SK-N-SH treated with all-trans-retinoic acid at 6 μM for 48 hours (cell line): Measurements from ENCODE around the gene CENPT.

Experiments used
- ATAC-seq: fragments of 200-7000 bp; cut with Tn5 transposase; 3 replicates; pipeline ENCODE4 v1.9.1; 2020; ENCODE audit warnings: mild to moderate bottlenecking, moderate library complexity
- ARNTL ChIP-seq: fragments of 450-650 bp; formaldehyde crosslinking; IDR thresholded peaks from 2 replicates; pipeline ENCODE4 v1.5.0; 2020; ENCODE audit warnings: low read depth, mild to moderate bottlenecking, moderate library complexity, borderline replicate concordance
- CSDC2 ChIP-seq: fragments of 250-450 bp; sonication (Bioruptor Pico); IDR thresholded peaks from 2 replicates; pipeline ENCODE4 v1.5.0; 2020; ENCODE audit warnings: mild to moderate bottlenecking, moderate library complexity
- ESRRG ChIP-seq: fragments of 250-450 bp; sonication (Bioruptor Pico); IDR thresholded peaks from 2 replicates; pipeline ENCODE4 v1.6.1; 2021; ENCODE audit warnings: mild to moderate bottlenecking
- GLIS3 ChIP-seq: fragments of 250-450 bp; sonication (Bioruptor Pico); IDR thresholded peaks from 2 replicates; pipeline ENCODE4 v1.5.0; 2020; ENCODE audit warnings: mild to moderate bottlenecking, moderate library complexity
- ISL1 ChIP-seq: fragments of 250-450 bp; sonication (Bioruptor Pico); IDR thresholded peaks from 2 replicates; pipeline ENCODE4 v2.1.2; 2022; ENCODE audit warnings: mild to moderate bottlenecking, moderate library complexity
- OSR1 ChIP-seq: fragments of 250-450 bp; sonication (Bioruptor Pico); IDR thresholded peaks from 2 replicates; pipeline ENCODE4 v1.8.0; 2022; ENCODE audit warnings: moderate library complexity, mild to moderate bottlenecking, inconsistent platforms
- PPARA ChIP-seq: fragments of 250-450 bp; sonication (Bioruptor Pico); IDR thresholded peaks from 2 replicates; pipeline ENCODE4 v1.5.0; 2020; ENCODE audit warnings: mild to moderate bottlenecking, borderline replicate concordance
- RARB ChIP-seq: fragments of 250-450 bp; sonication (Bioruptor Pico); IDR thresholded peaks from 2 replicates; pipeline ENCODE4 v1.8.0; 2021; ENCODE audit warnings: mild to moderate bottlenecking, moderate library complexity
- SNAI2 ChIP-seq: fragments of 250-450 bp; sonication (Bioruptor Pico); IDR thresholded peaks from 2 replicates; pipeline ENCODE4 v1.5.0; 2020; ENCODE audit warnings: mild to moderate bottlenecking, moderate library complexity
- TCF4 ChIP-seq: fragments of 250-450 bp; sonication (Bioruptor Pico); IDR thresholded peaks from 2 replicates; pipeline ENCODE4 v1.8.0; 2021; ENCODE audit warnings: mild to moderate bottlenecking, moderate library complexity, borderline replicate concordance
- TOX ChIP-seq: fragments of 250-450 bp; sonication (Bioruptor Pico); IDR thresholded peaks from 2 replicates; pipeline ENCODE4 v1.8.0; 2021; ENCODE audit warnings: mild to moderate bottlenecking, moderate library complexity, borderline replicate concordance
- ZC3H10 ChIP-seq: fragments of 250-450 bp; sonication (Bioruptor Pico); IDR thresholded peaks from 2 replicates; pipeline ENCODE4 v1.5.1; 2021; ENCODE audit warnings: mild to moderate bottlenecking, moderate library complexity
- ZNF565 ChIP-seq: fragments of 450-650 bp; formaldehyde crosslinking; conservative IDR thresholded peaks from 2 replicates; pipeline ENCODE4 v1.5.0; 2020; ENCODE audit warnings: low read depth, mild to moderate bottlenecking, moderate library complexity
- ZNF70 ChIP-seq: fragments of 450-650 bp; formaldehyde crosslinking; IDR thresholded peaks from 2 replicates; pipeline ENCODE4 v1.5.0; 2020; ENCODE audit warnings: mild to moderate bottlenecking, moderate library complexity
- ZNF8 ChIP-seq: fragments of 450-650 bp; formaldehyde crosslinking; IDR thresholded peaks from 2 replicates; pipeline ENCODE4 v1.5.0; 2020; ENCODE audit warnings: mild to moderate bottlenecking, moderate library complexity
- TF ChIP-seq, protein P1 (sequence below): fragments of 250-450 bp; sonication (Bioruptor Pico); IDR thresholded peaks from 2 replicates; pipeline ENCODE4 v1.8.0; 2020; ENCODE audit warnings: mild to moderate bottlenecking, moderate library complexity, borderline replicate concordance
- TF ChIP-seq, protein P2 (sequence below): fragments of 250-450 bp; sonication (Bioruptor Pico); IDR thresholded peaks from 2 replicates; pipeline ENCODE4 v1.8.0; 2021; ENCODE audit warnings: low read depth, mild to moderate bottlenecking, moderate library complexity, borderline replicate concordance
- TF ChIP-seq, protein P3 (sequence below): fragments of 250-450 bp; sonication (Bioruptor Pico); IDR thresholded peaks from 2 replicates; pipeline ENCODE4 v1.5.1; 2020; ENCODE audit warnings: low read depth, mild to moderate bottlenecking, moderate library complexity
- TF ChIP-seq, protein P4 (sequence below): fragments of 250-450 bp; sonication (Bioruptor Pico); IDR thresholded peaks from 2 replicates; pipeline ENCODE4 v1.5.1; 2021; ENCODE audit warnings: mild to moderate bottlenecking, moderate library complexity

CENPT gene

DNA sequence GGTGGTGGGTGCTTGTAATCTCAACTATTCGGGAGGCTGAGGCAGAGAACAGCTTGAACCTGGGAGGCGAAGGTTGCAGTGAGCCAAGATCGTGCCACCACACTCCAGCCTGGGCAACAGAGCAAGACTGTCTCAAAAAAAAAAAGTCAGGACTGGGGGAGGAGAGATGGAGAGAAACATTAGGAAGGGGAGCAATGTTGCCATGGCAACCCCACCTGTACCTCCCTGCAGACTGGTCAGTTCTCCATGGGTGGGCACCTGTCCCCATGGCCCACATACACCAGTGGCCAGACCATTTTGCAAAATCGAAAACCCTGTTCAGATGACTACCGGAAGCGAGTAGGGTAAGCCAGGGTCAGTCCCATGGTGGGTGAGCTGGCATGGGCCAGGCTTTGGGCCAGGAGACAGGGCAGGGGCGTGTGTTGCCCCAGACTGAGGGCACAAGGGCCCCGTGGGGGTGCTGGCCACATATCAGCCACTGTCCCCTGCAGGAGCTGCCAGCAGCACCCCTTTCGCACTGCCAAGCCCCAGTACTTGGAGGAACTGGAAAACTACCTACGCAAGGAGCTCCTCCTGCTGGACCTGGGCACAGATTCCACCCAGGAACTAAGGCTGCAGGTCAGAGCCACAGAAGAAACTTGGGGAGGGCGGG is 26.8 kb downstream of the CENPT start:
- ATAC-seq = no peak
- TF ChIP-seq TOX (CRISPR knock-in tag) (no peak), ZNF565 (CRISPR knock-in tag) (no peak), CSDC2 (CRISPR knock-in tag) (no peak), ARNTL (CRISPR knock-in tag) (no peak), ZNF8 (CRISPR knock-in tag) (no peak)
- TF ChIP-seq, protein P1, sequence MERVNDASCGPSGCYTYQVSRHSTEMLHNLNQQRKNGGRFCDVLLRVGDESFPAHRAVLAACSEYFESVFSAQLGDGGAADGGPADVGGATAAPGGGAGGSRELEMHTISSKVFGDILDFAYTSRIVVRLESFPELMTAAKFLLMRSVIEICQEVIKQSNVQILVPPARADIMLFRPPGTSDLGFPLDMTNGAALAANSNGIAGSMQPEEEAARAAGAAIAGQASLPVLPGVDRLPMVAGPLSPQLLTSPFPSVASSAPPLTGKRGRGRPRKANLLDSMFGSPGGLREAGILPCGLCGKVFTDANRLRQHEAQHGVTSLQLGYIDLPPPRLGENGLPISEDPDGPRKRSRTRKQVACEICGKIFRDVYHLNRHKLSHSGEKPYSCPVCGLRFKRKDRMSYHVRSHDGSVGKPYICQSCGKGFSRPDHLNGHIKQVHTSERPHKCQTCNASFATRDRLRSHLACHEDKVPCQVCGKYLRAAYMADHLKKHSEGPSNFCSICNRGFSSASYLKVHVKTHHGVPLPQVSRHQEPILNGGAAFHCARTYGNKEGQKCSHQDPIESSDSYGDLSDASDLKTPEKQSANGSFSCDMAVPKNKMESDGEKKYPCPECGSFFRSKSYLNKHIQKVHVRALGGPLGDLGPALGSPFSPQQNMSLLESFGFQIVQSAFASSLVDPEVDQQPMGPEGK (CRISPR knock-in tag) = no peak
- TF ChIP-seq, all 23 proteins: peak for 0

DNA sequence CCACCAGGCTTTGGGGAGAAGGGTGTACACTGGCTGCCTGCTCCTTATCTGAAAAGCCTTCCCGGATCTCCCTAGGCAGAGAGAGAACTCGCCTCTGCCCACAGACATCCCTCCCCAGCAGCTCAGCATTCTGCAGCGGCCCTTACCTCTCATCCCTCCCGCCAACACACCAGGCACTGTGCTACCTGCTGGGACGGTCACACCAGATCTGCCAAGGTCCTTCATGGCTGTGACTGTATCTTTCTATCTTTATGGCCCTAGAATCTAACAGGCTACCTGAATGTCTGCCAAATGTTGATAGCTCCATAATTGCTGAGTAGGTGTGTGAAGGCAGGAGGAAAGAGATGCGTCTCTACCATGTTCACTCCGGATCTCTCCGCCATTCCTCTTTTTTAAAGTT is 32.9 kb downstream of the CENPT start:
- no peak for ATAC-seq
- no peak for TF ChIP-seq TOX (CRISPR knock-in tag)
- TF ChIP-seq PPARA (CRISPR knock-in tag) = no peak
- no peak for TF ChIP-seq ESRRG (CRISPR knock-in tag)
- TF ChIP-seq ISL1 = no peak
- no peak for TF ChIP-seq GLIS3 (CRISPR knock-in tag)
- no peak for TF ChIP-seq ZC3H10 (CRISPR knock-in tag)
- TF ChIP-seq ZNF70 (CRISPR knock-in tag) = no peak

DNA sequence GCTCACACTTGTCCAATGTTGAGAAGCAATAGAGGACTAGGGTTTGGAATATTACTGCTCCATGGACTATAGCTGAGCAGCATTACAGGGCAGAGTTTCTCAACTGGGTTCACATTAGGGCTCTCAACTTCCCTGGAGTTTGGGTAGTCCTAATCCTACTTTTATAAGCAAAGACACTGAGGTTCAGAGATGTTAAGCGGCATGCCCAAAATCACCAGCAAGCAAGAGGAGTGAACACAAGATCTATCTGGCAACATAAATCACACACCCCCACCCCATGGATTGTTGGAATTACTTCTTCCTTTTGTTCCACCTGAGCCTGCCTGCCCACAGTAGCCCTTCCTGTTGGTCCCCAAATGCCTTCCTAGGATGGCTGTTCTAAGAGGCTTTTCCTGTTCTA is 35.6 kb downstream of the CENPT start:
- TF ChIP-seq ZNF8 (CRISPR knock-in tag) (no peak), ESRRG (CRISPR knock-in tag) (no peak), OSR1 (CRISPR knock-in tag) (no peak), TCF4 (CRISPR knock-in tag) (no peak), CSDC2 (CRISPR knock-in tag) (no peak), SNAI2 (CRISPR knock-in tag) (no peak), ZNF565 (CRISPR knock-in tag) (no peak), ZNF70 (CRISPR knock-in tag) (no peak), ZC3H10 (CRISPR knock-in tag) (no peak), ARNTL (CRISPR knock-in tag) (no peak), PPARA (CRISPR knock-in tag) (no peak), RARB (CRISPR knock-in tag) (no peak)
- TF ChIP-seq, protein P1 (CRISPR knock-in tag) = no peak
- TF ChIP-seq, protein P2, sequence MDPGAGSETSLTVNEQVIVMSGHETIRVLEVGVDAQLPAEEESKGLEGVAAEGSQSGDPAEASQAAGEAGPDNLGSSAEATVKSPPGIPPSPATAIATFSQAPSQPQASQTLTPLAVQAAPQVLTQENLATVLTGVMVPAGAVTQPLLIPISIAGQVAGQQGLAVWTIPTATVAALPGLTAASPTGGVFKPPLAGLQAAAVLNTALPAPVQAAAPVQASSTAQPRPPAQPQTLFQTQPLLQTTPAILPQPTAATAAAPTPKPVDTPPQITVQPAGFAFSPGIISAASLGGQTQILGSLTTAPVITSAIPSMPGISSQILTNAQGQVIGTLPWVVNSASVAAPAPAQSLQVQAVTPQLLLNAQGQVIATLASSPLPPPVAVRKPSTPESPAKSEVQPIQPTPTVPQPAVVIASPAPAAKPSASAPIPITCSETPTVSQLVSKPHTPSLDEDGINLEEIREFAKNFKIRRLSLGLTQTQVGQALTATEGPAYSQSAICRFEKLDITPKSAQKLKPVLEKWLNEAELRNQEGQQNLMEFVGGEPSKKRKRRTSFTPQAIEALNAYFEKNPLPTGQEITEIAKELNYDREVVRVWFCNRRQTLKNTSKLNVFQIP (CRISPR knock-in tag) = no peak
- TF ChIP-seq, protein P3, sequence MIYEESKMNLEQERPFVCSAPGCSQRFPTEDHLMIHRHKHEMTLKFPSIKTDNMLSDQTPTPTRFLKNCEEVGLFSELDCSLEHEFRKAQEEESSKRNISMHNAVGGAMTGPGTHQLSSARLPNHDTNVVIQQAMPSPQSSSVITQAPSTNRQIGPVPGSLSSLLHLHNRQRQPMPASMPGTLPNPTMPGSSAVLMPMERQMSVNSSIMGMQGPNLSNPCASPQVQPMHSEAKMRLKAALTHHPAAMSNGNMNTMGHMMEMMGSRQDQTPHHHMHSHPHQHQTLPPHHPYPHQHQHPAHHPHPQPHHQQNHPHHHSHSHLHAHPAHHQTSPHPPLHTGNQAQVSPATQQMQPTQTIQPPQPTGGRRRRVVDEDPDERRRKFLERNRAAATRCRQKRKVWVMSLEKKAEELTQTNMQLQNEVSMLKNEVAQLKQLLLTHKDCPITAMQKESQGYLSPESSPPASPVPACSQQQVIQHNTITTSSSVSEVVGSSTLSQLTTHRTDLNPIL (CRISPR knock-in tag) = no peak
- TF ChIP-seq, protein P4, sequence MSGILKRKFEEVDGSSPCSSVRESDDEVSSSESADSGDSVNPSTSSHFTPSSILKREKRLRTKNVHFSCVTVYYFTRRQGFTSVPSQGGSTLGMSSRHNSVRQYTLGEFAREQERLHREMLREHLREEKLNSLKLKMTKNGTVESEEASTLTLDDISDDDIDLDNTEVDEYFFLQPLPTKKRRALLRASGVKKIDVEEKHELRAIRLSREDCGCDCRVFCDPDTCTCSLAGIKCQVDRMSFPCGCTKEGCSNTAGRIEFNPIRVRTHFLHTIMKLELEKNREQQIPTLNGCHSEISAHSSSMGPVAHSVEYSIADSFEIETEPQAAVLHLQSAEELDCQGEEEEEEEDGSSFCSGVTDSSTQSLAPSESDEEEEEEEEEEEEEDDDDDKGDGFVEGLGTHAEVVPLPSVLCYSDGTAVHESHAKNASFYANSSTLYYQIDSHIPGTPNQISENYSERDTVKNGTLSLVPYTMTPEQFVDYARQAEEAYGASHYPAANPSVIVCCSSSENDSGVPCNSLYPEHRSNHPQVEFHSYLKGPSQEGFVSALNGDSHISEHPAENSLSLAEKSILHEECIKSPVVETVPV (CRISPR knock-in tag) = no peak
- TF ChIP-seq, all 23 proteins: peak for 0
- no peak for ATAC-seq
